ENCODE results near the gene C2CD5.

The C2CD5 gene

GRCh38 chr12:22412581-22412980 is 131.8 kb downstream of the C2CD5 start:
- no peak overlapping the region for H3K4me3 ChIP-seq (ENCODE audit: low read depth in 1 of 2, low read length in 2 of 2)
- no peaks in the 10 kb centered on the region for H3K36me3 ChIP-seq (ENCODE audit: insufficient read depth, low read length)
- no peak for ATAC-seq (ENCODE audit: insufficient read depth, low read depth)
- H3K9me3 ChIP-seq (ENCODE audit: insufficient read depth, low read length, severe bottlenecking) = no peaks in the 10 kb centered on the region
- no peaks in the 10 kb centered on the region for H3K4me1 ChIP-seq (ENCODE audit: insufficient read depth, low read length)
- H2AFZ ChIP-seq (ENCODE audit: low read depth, low read length) = no peak overlapping the region
- no peak overlapping the region for H3K4me2 ChIP-seq (ENCODE audit: insufficient read depth, low read length)
- TF ChIP-seq EZH2 (IDR thresholded peaks at IDR 0.05; ENCODE audit: borderline replicate concordance, low read depth, low read length, severe bottlenecking) (no peak), CTCF (IDR thresholded peaks at IDR 0.05; ENCODE audit: borderline replicate concordance, extremely low read depth, low read length, poor library complexity, severe bottlenecking) (no peak)
- no peaks in the 10 kb centered on the region for H3K27me3 ChIP-seq (ENCODE audit: insufficient read depth, low read length, poor library complexity)
- H3K79me2 ChIP-seq (ENCODE audit: insufficient read depth, low read length) = no peaks in the 10 kb centered on the region
- no peak for DNase-seq
- no peak overlapping the region for H3K9ac ChIP-seq (ENCODE audit: low read depth, low read length)
- H3K27ac ChIP-seq (ENCODE audit: low read length) = no peak overlapping the region
- no peaks in the 10 kb centered on the region for H4K20me1 ChIP-seq (ENCODE audit: insufficient read depth, low read length)

GRCh38 chr12:22410486-22410885 is 133.9 kb downstream of the C2CD5 start:
- Histone ChIP-seq H3K4me3 (ENCODE audit: low read depth in 1 of 2, low read length in 2 of 2) (no peak overlapping the region), H3K4me2 (ENCODE audit: insufficient read depth, low read length) (no peak overlapping the region), H3K27me3 (ENCODE audit: insufficient read depth, low read length, poor library complexity) (no peaks in the 10 kb centered on the region), H3K27ac (ENCODE audit: low read length) (no peak overlapping the region), H3K36me3 (ENCODE audit: insufficient read depth, low read length) (no peaks in the 10 kb centered on the region), H4K20me1 (ENCODE audit: insufficient read depth, low read length) (no peaks in the 10 kb centered on the region), H3K4me1 (ENCODE audit: insufficient read depth, low read length) (no peaks in the 10 kb centered on the region), H3K9me3 (ENCODE audit: insufficient read depth, low read length, severe bottlenecking) (no peaks in the 10 kb centered on the region), H2AFZ (ENCODE audit: low read depth, low read length) (no peak overlapping the region), H3K79me2 (ENCODE audit: insufficient read depth, low read length) (no peaks in the 10 kb centered on the region), H3K9ac (ENCODE audit: low read depth, low read length) (no peak overlapping the region)
- ATAC-seq (ENCODE audit: insufficient read depth, low read depth) = no peak
- DNase-seq = no peak
- TF ChIP-seq CTCF (IDR thresholded peaks at IDR 0.05; ENCODE audit: borderline replicate concordance, extremely low read depth, low read length, poor library complexity, severe bottlenecking) (no peak), EZH2 (IDR thresholded peaks at IDR 0.05; ENCODE audit: borderline replicate concordance, low read depth, low read length, severe bottlenecking) (no peak)

GRCh38 chr12:22409377-22410164 is 134.8 kb downstream of the C2CD5 start:
- no peaks in the 10 kb centered on the region for H3K79me2 ChIP-seq (ENCODE audit: insufficient read depth, low read length)
- H3K9ac ChIP-seq (ENCODE audit: low read depth, low read length) = no peak overlapping the region
- ATAC-seq (ENCODE audit: insufficient read depth, low read depth) (no peak), DNase-seq (no peak)
- H4K20me1 ChIP-seq (ENCODE audit: insufficient read depth, low read length) = no peaks in the 10 kb centered on the region
- H2AFZ ChIP-seq (ENCODE audit: low read depth, low read length) = no peak overlapping the region
- H3K36me3 ChIP-seq (ENCODE audit: insufficient read depth, low read length) = no peaks in the 10 kb centered on the region
- no peaks in the 10 kb centered on the region for H3K4me1 ChIP-seq (ENCODE audit: insufficient read depth, low read length)
- no peaks in the 10 kb centered on the region for H3K9me3 ChIP-seq (ENCODE audit: insufficient read depth, low read length, severe bottlenecking)
- no peaks in the 10 kb centered on the region for H3K27me3 ChIP-seq (ENCODE audit: insufficient read depth, low read length, poor library complexity)
- H3K27ac ChIP-seq (ENCODE audit: low read length) = no peak overlapping the region
- H3K4me2 ChIP-seq (ENCODE audit: insufficient read depth, low read length) = no peak overlapping the region
- TF ChIP-seq EZH2 (IDR thresholded peaks at IDR 0.05; ENCODE audit: borderline replicate concordance, low read depth, low read length, severe bottlenecking) (no peak), CTCF (IDR thresholded peaks at IDR 0.05; ENCODE audit: borderline replicate concordance, extremely low read depth, low read length, poor library complexity, severe bottlenecking) (no peak)
- no peak overlapping the region for H3K4me3 ChIP-seq (ENCODE audit: low read depth in 1 of 2, low read length in 2 of 2)

Measured in DND-41 (cell line).